Astrocyte of the hippocampus (primary cell): ENCODE results near the gene MX2.
"Not testable (repeated sequence)": the region's sequence is repeated elsewhere in the genome, so short reads cannot be mapped to it uniquely, and the experiment has no call there.

Experiments used
- DNase-seq: peaks from one replicate; pipeline ENCODE4 v3.0.0; 2011; ENCODE audit warnings: low read depth, low spot score

Gene MX2

DNA sequence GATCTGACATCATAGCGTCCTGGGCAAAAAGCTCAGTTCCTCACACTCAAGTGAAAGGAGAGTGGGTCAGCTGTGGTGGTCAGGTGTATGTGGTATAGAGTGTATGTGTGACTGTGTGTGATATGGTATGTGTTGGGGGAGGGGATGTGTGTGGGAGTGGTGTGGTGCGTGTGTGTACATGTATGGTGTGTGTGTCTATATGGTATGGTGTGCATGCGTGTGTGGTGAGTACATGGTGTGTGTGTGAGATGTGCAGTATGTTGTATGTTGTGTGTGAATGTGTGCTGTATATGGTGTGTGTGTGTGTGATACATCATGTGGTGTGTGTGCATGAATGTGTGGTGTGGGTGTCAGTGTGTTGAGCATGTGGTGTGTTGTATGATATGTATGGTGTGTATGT lies 24.3 kb upstream of the MX2 start:
- no peak for DNase-seq

DNA sequence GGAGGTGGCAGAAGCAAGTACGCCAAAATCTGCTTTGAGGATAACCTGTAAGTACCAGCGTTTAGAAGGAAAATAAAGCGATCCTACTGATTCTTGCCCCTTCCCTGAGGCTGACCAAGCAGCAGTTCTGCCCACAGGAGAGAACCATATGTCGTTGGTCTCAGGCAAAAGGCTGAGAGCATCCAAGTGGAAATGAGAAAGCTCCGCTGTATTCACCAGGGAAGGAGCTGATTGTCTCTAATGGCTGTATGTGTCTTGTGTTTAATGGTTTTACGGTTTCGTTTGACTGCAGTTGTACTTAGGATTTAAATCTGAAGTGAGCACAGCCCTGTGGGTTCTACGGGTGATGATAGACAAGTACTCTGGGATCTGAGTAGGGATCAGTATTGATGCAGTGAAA lies 23.4 kb upstream of the MX2 start:
- no peak for DNase-seq

DNA sequence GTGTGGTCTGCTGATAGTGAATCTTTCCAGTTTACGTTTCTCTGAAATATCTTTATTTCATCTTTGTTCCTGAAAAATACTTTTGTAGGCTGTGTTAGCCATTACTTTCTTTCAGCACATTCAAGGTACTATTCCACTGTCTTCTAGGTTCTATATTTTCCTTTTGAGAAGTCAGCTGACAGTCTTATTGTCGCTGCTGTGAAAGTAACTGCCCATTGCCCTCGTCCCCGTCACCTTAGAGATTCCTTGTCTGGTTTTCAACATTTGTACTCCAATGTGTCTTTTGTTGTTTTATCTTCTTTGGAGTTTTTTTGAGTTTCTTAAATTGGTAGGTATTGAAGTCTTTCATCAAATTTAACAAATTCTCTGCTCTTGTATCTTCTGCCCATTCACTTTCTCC lies 19.8 kb upstream of the MX2 start:
- no peak for DNase-seq

DNA sequence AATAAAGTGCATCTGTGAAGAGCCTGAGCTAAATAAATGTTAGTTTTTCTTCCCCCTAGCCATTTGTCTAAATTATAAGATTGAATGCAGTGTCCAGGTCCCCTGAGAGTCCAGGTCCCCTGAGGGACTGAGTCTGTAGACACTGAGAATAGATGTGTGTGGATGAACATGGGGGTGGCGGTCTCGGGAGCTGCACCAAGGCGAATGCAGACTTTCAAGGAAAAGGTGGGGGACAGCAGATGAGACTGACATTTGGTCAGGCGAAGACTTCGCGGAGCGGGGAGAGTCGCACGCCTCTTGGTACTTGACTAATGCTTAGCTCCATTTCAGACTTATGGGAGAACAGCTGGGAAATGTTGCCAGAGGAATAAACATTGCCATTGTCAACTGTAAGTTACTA lies 17.7 kb upstream of the MX2 start:
- no peak for DNase-seq

DNA sequence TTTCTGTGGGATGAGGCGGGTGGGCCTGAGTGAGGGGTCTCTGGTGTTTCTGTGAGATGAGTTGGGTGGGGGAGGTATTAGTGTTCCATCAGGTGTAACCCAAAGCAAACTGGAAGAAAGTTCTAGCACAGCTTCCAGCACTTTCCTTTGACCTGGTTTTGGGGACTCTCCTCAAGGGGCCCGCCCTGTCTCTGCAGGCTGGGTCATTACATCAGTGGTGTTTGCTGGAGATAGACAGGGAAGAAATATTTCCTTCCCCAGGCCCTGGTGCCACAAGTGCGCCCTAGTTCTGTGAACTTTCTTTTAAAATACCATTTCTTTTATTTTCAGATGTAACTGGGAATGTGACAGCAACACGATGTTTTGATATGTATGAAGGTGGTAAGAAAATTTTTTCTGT lies 16.5 kb upstream of the MX2 start:
- DNase-seq = no peak

DNA sequence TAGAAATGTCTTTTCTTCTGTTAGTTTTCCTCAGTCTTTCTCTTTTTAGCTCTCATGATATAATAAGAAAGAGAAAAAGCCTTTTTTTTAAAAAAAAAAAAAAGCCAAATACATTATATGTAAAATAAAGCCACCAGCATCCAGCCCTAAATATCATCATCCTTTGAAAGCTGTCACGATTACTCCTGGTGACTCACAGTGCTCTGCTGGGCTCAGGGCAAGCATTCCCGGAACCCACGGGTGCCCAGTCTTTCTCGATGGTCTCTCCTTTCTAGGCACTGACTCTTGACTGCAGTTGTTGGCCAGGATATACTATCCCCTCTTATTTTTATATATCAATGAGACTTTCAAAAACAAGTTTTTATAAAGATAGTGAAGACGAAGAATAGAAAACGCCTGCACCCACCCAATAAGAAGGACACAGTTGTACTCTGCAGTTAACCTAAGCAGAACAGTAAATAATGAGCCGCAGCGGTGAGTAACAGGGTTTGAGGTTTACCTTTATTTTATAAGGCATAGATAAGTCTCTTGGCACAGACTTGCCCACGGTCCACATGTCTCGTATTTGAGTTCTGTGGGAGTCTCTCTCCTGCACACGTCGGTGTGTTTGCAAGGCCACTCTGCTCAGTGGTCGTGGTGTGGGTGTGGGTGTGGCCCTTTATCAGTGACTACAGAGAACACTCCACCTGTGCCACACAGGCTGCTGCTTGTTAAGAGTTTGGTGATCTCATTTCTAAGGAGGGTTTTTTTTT lies 15.7 kb upstream of the MX2 start:
- DNase-seq = no peak

- DNase-seq = no peak
These were observed 15.1 kb upstream of the MX2 start for GRCh38 chr21:41346758-41347157.

- DNase-seq = no peak
These were observed 13.4 kb upstream of the MX2 start for GRCh38 chr21:41348434-41348833.

DNA sequence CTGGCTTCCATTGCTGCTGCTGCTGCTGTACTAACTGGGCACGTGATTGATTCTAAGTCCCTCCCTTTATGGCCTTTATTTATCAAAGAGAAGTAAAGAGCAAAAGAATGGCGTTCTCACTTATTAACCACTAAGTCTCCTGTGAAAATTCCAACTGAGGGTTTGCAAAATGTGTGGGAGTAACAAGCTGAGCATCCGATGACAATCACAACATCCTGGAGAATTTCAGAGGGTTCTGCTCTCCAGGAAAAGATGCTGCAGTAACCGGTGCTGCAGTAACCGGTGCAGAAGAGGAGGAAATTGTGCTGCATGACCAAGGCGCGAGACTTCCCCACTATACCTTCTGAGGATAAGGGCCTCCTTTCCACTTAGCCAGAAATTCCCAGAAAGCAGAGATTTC lies 12.7 kb upstream of the MX2 start:
- DNase-seq = no peak

DNA sequence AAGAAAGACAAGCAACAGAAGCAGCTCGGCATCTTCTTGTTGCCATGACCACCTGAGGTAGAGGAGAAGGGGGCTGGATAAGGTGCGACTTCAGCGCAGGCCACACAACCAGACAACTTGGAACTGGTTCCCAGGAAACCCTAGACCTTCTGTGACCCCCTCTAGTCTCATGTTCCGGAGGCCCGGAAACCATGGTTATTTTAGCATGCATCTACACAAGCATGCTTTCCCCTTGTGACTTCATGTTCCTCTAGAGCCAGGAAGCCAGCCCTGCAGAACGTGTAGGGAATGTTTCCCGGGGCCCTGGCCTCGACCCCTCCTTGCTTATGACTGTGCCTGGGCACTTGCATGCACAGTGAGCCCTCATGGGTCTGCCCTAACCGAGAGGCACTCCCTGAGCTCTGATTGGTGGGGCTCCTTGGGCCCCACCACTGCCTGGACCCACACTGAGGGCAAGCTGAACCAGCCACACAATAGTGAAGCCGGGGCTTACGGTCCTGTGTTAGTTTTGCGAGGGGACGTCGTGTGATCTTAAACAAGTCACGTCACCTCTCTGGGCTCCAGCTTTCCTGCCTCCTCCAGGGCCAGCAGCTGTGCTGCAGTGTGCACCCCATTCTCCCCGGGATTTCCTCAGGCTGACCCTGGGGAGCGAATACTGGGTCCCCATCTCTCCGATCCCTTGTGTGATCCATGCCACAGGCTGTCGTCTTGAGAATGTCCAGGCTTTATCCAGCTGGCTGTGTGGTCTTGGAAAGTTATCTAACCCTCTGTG lies 12.0 kb upstream of the MX2 start:
- DNase-seq = no peak

DNA sequence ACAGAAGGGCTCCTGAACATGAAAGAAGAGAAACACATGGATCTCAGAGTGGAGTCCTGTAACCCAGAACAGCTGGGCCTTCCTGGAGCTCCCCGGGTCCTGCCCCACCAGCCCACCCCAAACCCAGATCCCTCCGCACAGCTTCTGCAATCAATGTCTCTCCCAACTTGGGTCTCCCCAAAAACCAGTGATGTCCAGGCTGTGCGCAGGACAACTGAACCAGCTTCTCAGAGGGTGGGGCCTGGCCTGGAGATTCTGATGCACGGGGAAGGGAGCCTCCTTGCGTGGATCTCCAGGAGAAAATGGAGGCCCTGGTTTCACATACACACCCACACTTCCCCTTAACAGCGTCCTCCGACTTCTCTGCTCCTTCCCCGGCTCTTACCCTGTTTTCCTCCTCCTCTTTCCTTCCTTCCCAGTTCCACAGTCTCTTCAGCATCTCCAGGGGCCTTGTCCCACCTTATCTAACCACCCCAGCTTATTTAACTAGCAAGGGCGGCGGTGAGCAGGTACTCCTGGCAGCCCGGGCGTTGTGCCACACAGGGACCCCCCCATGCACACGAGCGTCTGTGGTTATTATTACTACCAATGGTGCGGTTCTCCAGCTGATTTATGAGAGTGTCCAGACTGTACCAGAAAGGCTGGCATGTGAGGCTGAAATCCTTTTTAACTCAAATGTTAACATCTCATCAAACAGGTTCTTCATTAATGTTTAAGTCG lies 11.2 kb upstream of the MX2 start:
- no peak for DNase-seq

DNA sequence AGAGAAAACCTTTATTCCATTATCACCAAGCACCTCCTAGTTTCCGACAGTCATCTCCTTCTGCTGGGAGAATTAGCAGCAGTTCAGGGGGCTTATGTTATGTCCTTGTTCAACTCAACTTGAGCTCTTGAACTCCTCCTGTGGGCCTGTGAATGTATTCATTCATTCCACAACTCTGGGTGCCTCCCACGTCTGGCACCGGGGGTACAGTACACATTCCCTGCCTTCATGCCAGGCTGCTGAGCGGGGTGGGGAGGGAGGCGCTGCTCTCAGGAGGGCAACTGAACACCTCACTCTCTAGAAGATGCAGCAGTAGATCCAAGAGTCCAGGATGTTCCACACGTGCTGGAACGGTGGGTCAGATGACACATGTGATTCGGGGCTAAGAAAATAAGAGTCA lies 4.3 kb upstream of the MX2 start:
- no peak for DNase-seq

- DNase-seq = no peak
These were observed 3.3 kb upstream of the MX2 start for GRCh38 chr21:41358193-41359166.

DNA sequence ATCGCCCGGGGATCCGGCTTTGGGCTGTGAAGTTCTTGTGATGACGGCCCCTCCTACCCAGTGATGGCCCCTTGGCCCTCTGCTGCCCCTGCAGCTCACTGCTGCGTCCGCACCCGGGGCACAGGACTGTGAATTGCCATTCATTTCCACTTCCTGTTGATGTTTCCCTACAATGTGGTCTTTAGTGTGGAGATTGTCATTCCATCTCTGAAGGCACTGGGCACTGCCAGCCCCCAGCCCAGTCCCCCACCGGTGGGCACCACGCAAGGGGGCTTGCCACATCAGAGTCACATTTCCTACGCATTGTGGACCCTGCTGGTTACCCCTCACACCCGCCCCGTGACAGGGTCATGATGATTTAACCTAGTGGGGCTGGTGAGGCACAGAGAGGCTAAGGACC lies 2.5 kb upstream of the MX2 start:
- DNase-seq = no peak

DNA sequence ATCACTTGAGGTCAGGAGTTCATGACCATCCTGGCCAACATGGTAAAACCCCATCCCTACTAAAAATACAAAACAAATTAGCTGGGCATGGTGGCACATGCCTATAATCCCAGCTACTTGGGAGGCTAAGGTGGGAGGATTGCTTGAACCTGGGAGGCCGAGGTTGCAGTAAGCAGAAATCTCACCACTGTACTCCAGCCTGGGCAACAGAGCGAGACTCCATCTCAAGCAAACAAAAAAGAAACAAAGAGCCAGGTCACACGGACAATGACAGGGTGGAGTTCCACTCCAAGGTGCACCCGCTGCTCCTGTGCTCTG lies 2.1 kb upstream of the MX2 start:
- not testable (repeated sequence) for DNase-seq

GRCh38 chr21:41360072-41360821 lies 1.6 kb upstream of the MX2 start:
- DNase-seq = peak; percentile 26

GRCh38 chr21:41361053-41361785 lies 608 bp upstream of the MX2 start:
- no peak for DNase-seq

GRCh38 chr21:41362605-41363369 lies 960 bp downstream of the MX2 start:
- no peak for DNase-seq
